GDM1 (cell line): ENCODE data around the gene TRPT1.
A peak's percentile ranks its signal among the peaks of the same experiment; 100 is the strongest.

Source experiments
- DNase-seq: peaks from one replicate; lab custom pipeline; 2025; lab: John Stamatoyannopoulos, UW

The TRPT1 gene

DNA sequence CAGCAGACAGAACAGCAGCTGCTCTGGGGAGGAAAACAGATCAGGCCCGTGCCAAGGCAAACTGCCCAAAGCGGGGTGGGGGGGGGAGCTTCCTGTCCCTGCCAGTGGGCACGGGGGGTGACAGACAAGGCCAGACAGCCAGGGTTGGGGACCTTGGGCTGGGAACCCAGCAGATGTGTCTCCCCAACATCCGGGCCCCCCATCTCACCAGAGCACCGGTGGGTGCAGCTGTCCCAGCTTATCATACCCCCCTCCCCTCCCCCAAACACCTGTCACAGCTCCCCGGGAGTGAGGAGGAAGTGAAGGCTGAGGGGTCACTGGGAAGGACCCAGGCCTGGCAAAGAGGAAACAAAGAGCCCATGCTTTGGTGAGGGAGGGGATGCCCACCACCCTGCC, 19.4 kb upstream of the TRPT1 start:
- no peak for DNase-seq

GRCh38 chr11:64244966-64245365, 19.0 kb upstream of the TRPT1 start:
- no peak for DNase-seq

DNA sequence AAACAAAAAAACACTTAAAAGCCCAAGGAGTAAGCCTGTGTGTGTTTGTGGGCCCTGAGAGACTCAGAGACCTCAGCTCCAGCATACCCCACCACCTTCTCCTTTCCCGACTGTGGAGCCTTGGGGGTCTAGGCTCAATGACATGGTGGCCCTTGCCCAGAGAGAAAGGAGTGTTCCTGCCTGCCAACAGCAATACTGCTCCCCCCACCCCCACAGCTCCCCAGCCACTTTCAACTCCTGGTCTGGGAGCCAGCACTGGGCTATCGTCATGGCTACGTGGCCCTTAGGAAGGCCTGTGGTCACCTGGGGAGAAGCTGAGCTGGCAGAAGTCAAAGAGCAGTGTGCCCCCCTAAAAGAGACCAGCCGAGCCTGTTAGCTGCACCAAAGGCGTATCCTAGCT, 18.1 kb upstream of the TRPT1 start:
- no peak for DNase-seq

GRCh38 chr11:64243236-64243854, 17.4 kb upstream of the TRPT1 start:
- DNase-seq: no peak

GRCh38 chr11:64241491-64242374, 15.7 kb upstream of the TRPT1 start:
- no peak for DNase-seq

DNA sequence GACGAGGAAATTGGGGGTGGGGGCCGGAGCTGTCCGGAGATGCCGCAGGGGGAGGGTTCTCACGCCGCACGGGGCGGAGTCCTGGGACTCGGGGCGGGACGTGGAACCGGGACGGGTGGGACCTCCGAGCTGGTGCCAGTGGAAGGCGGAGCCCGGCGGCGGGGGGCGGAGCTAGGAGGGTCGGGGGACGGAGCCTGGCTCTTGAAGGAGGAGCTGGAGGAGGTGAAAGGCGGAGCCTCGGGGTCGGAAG, 15.2 kb upstream of the TRPT1 start:
- peak; percentile 100 for DNase-seq

GRCh38 chr11:64240435-64241240, 14.7 kb upstream of the TRPT1 start, which contains the start of gene FKBP2:
TSS of gene FKBP2 (plus strand) at chr11:64241095. CDS start at chr11:64242388, 1,293 bp downstream.
- peak; percentile 96 for DNase-seq

DNA sequence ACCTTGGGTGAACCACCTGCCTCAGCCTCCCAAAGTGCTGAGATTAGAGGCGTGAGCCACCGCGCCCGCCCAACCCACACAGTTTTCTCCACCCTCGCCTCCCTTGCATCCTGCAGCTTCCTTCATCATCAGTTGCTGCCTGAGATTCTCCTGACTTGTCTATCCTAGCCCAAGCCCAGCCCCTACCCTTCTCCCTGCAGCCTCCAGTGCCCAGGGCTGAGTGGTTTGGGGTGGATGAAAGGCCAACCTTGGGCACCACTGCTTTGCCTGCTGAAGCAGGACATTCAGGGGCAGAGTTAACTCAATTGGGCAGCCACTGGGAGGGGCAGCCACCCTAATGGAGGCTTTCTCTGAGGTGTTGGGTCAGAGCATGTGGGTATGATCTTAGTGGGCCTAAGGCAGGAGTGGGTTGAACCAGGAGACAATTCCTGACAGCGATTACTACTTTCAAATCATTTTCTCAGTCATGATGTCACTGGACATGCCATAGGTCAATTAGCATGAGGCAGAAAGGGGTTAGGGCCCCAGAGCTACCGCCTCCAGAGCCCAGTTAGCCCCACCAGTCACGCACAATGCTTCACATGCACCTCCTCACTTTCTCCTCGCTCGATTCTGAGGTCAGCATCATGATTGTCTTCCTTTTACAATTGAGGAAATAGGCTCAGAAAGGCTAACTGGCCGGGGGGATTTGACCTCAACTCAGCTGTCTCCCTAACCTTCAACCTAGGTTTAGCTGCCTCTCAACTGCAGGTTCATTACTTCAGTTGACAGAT, 13.9 kb upstream of the TRPT1 start:
- no peak for DNase-seq

DNA sequence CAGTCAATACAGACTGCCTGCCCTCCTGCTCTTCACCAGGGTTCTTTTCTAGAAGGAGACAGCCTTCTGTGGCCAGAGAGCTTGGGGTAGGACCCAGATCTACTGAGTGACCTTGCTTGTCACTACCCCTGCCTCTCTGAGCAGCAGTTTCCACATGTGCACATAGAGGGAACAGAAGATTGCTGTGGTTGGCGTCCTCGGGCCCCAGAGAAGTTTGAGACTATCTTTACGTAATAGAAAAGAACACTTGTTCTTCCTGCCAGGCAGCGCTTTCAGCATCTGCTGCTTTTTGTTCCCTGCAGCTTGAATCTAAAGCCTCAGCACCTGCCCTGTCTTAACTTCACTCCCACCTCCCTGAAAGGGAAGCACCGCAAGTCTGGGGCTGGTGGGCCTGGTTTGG, 13.0 kb upstream of the TRPT1 start:
- DNase-seq: no peak

DNA sequence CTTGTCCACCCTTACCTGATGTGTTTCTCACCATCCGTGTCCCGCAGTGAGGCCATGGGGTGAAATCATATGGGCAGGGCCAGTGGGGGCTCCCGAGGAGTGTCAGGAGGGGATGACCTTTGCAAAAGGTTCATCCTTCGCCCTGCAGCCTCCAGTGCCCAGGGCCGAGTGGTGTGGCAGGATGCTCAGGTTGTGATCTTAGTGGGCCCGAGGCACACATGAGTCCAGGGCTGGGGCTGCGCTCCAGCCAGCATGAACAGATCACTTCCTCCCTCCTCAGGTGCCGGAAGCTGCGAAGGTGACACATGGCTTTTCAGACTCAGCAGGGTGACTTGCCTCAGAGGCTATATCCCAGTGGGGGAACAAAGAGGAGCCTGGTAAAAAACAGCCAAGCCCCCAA, 12.1 kb upstream of the TRPT1 start:
- DNase-seq: no peak

DNA sequence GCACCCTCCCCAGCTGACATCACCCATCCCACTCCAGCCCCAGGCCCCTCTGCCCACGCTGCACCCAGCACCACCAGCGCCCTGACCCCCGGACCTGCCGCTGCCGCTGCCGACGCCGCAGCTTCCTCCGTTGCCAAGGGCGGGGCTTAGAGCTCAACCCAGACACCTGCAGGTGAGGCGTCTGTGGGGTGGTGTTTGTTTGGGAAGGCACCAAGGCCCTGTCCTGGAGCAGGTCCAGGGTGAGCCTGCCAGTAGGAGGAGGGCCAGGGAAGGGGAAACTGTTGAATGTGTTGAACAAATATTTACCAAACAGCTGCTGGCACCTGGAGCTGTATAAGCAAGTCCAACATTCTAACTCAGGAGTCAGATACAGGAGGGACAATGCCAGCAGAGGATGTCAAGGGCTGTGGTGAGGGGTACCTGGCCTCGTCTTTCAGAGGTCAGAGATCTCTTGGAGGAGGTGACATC, 11.5 kb upstream of the TRPT1 start:
- no peak for DNase-seq

DNA sequence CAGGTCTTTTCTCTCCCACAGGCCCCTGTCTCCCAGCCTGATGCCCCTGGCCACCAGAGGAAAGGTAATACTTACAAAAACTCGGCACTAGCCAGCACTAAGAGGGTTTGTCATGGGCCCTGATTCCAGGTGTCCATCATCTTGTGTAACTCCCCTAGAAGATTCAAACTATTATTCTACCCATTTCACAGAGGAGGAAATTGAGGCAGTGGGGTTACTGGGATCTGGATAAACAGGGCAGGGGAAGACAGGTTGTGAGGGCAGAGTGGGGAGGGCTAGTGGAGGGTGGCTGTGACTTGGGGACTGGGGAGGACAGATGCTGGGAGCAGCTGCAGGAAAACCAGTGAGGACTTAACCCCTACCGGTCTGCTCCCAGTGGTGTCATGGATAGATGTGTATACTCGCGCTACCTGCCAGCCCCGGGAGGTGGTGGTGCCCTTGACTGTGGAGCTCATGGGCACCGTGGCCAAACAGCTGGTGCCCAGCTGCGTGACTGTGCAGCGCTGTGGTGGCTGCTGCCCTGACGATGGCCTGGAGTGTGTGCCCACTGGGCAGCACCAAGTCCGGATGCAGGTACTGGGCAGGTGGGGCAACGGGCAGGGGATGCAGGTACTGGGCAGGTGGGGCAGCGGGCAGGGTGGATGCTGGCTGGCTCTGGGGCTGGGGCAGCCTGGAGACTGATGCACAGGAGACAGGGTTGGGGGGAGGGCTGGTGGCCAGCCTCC, 9.6 kb upstream of the TRPT1 start:
- DNase-seq: no peak

DNA sequence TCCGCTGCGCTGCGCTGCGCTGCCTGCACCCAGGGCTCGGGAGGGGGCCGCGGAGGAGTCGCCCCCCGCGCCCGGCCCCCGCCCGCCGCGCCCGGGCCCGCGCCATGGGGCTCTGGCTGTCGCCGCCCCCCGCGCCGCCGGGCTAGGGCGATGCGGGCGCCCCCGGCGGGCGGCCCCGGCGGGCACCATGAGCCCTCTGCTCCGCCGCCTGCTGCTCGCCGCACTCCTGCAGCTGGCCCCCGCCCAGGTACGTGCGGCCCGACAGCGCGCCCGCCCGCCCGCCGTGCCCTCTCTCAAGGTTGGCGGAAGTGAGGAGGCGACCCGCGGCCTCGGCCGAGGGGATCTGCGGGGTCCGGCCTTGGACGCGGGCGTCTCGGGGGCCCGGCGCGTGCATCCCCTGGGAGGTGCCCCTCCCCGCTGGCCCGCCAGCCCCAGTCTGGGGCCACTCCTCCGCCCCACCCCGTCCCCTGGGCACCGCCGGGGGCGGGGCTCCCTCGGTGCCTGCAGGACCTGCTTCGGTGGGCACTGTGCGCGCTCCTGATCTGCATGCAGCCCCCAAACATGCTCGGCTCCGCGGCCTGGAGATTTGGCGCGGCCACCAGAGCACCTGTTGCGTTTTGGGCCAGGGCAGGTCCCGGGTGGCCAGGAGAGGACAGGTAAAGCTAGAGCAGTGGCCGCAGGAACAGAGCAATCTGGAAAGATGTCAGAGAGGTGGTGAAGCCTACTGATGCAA, 8.8 kb upstream of the TRPT1 start:
- DNase-seq: no peak

GRCh38 chr11:64233913-64234586, 8.1 kb upstream of the TRPT1 start, which contains the start of gene VEGFB:
TSS of gene VEGFB (plus strand) at chr11:64234584. CDS start at chr11:64234834, 250 bp downstream.
- peak; percentile 34 for DNase-seq

DNA sequence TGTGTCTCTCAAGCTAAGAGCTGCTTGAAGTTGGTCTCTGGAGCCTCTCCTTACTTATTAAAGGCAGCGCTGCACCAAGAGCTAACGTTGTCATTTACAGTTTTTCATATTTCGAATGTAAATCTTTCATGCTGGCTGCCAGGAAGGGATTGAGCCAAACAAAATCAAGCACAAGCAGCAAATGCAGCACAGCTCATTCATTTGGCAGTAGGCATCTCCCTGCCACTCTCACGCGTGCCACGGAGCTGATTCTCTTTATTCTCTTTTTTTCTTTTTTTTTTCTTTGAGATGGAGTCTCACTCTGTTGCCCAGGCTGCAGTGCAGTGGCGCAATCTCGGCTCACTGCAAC, 7.0 kb upstream of the TRPT1 start:
- DNase-seq: no peak

GRCh38 chr11:64232182-64232966, 6.4 kb upstream of the TRPT1 start:
- DNase-seq: no peak

DNA sequence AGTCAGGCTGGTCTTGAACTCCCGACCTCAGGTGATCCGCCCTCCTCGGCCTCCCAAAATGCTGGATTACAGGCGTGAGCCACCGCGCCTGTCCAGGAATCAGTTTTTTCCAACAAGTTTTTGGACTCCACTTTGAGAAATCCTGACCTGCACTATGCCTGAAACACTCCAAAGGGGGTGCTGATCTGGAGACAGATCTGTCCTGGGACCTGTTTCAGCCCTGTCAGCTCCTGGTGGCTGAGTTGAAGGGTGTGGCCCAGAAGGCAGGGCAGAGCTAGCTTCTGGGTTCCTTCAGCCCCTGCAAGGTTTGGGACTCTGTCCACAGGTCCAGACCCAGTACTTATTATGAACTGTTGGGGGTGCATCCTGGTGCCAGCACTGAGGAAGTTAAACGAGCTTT, 5.6 kb upstream of the TRPT1 start:
- DNase-seq: no peak

GRCh38 chr11:64230985-64231365, 5.0 kb upstream of the TRPT1 start:
- DNase-seq: peak; percentile 22
